Endothelial cell of umbilical vein (primary cell): ENCODE data around the gene DEPDC5. TPM values are rescaled to one million over a fixed set of nuclear protein-coding genes. Genes with fewer than 3 reads are reported as not detected.

Experiments
- BruUV-seq: library from RNA; stranded (reverse); fragments of 400-500 nt; replicated peaks from 2 replicates; lab custom pipeline; 2021; lab: Mats Ljungman, UMichigan
- CTCF ChIA-PET: fragments of 300-600, 350-600 bp; sonication (Branson Sonifier 250); formaldehyde crosslinking; loops from one replicate; lab custom pipeline; 2021; ENCODE audit warnings: antibody characterized with exemption, inconsistent platforms; lab: Charles Lee
- POLR2A ChIA-PET: fragments of 300-600, 350-600 bp; sonication (Branson Sonifier 250); formaldehyde crosslinking; loops from one replicate; lab custom pipeline; 2021; ENCODE audit warnings: antibody characterized with exemption, inconsistent platforms; lab: Charles Lee
- DNase-seq: peaks from one replicate; pipeline ENCODE4 v3.0.0-alpha.2; 2011; ENCODE audit warnings: low read depth, low spot score
- FAIRE-seq: peaks from 2 replicates; lab custom pipeline; 2011; peaks lifted over from hg19 to GRCh38; lab: Jason Lieb, UNC
- H2AFZ ChIP-seq: 2 replicates; pipeline ENCODE4 v1.6.0; 2012; ENCODE audit warnings: low read depth, low read length, control low read depth, inconsistent platforms
- H3K27ac ChIP-seq: 2 replicates; pipeline ENCODE4 v1.5.1; 2011; ENCODE audit warnings: low read depth, mild to moderate bottlenecking, control low read depth, low read length, moderate library complexity; ENCODE audit not compliant: insufficient read depth
- H3K27me3 ChIP-seq, 2 experiments: 2 replicates each; pipeline versions ENCODE4 v1.6.0 to v1.6.1; 2011; ENCODE audit warnings: low read length in 2 of 2, mixed read lengths in 1 of 2; ENCODE audit not compliant: control insufficient read depth in 2 of 2, insufficient read depth in 2 of 2
- H3K36me3 ChIP-seq, 2 experiments: 2 replicates in 1 of 2; 3 replicates in 1 of 2; pipeline ENCODE4 v1.5.1; 2011; ENCODE audit warnings: low read length in 2 of 2, mild to moderate bottlenecking in 1 of 2, moderate library complexity in 1 of 2; ENCODE audit not compliant: control insufficient read depth in 2 of 2, insufficient read depth in 2 of 2; ENCODE audit errors: extremely low read depth in 1 of 2
- H3K4me1 ChIP-seq: 3 replicates; pipeline ENCODE4 v1.5.1; 2011; ENCODE audit warnings: mild to moderate bottlenecking, low read length; ENCODE audit not compliant: control insufficient read depth, insufficient read depth; ENCODE audit errors: extremely low read depth
- H3K4me2 ChIP-seq: 2 replicates; pipeline ENCODE4 v1.6.1; 2011; ENCODE audit warnings: low read length, control low read depth, mixed read lengths; ENCODE audit not compliant: insufficient read depth
- H3K4me3 ChIP-seq, 3 experiments: fragments of 200-600 bp in 1 of 3; sonication (generic), shearing (Covaris generic) in 1 of 3; replicated peaks in 1 of 3; 2 replicates each; pipeline ENCODE4 v1.5.1; 2011 to 2016; ENCODE audit warnings: control low read depth in 3 of 3, low read length in 3 of 3, mild to moderate bottlenecking in 2 of 3, inconsistent platforms in 1 of 3, low read depth in 1 of 3, moderate library complexity in 1 of 3; ENCODE audit not compliant: insufficient read depth in 1 of 3
- H3K79me2 ChIP-seq: 2 replicates; pipeline ENCODE4 v1.6.0; 2012; ENCODE audit warnings: low read length, inconsistent platforms; ENCODE audit not compliant: control insufficient read depth, insufficient read depth
- H3K9ac ChIP-seq: replicated peaks from 2 replicates; pipeline ENCODE3; 2011; ENCODE audit warnings: low read length, control low read depth; ENCODE audit not compliant: insufficient read depth; ENCODE audit errors: extremely low read depth
- H3K9me1 ChIP-seq: replicated peaks from 3 replicates; pipeline ENCODE4 v1.6.0; 2011; ENCODE audit warnings: mild to moderate bottlenecking, low read length; ENCODE audit not compliant: control insufficient read depth, insufficient read depth; ENCODE audit errors: extremely low read depth
- H3K9me3 ChIP-seq: replicated peaks from 2 replicates; pipeline ENCODE4 v1.5.1; 2012; ENCODE audit warnings: low read length, inconsistent platforms; ENCODE audit not compliant: control insufficient read depth, insufficient read depth
- H4K20me1 ChIP-seq: replicated peaks from 2 replicates; pipeline ENCODE3; 2011; ENCODE audit warnings: mild to moderate bottlenecking, low read length; ENCODE audit not compliant: control insufficient read depth, insufficient read depth; ENCODE audit errors: extremely low read depth
- EZH2 ChIP-seq: IDR thresholded peaks from 2 replicates; pipeline ENCODE4 v1.6.1; 2012; ENCODE audit warnings: borderline replicate concordance, low read depth, mild to moderate bottlenecking, moderate library complexity, low read length, inconsistent platforms; ENCODE audit not compliant: severe bottlenecking
- FOS ChIP-seq: IDR thresholded peaks from 2 replicates; pipeline ENCODE4 v1.6.1; 2011; ENCODE audit warnings: mild to moderate bottlenecking, low read length, moderate library complexity, borderline replicate concordance; ENCODE audit not compliant: insufficient read depth
- GATA2 ChIP-seq: IDR thresholded peaks from 2 replicates; pipeline ENCODE4 v1.7.0; 2011; ENCODE audit warnings: low read depth, mild to moderate bottlenecking, moderate library complexity, mixed read lengths, low read length; ENCODE audit not compliant: insufficient read length, insufficient read depth
- JUN ChIP-seq: IDR thresholded peaks from 2 replicates; pipeline ENCODE4 v1.6.1; 2011; ENCODE audit warnings: borderline replicate concordance, low read depth; ENCODE audit not compliant: insufficient read length, insufficient read depth
- MYC ChIP-seq: IDR thresholded peaks from one replicate; pipeline ENCODE4 v1.6.1; 2011; ENCODE audit warnings: mild to moderate bottlenecking, low read depth, low read length
- POLR2A ChIP-seq: IDR thresholded peaks from 2 replicates; pipeline ENCODE4 v1.6.1; 2012; ENCODE audit warnings: low read depth, mild to moderate bottlenecking, control low read depth, low read length
- POLR2AphosphoS5 ChIP-seq: IDR thresholded peaks from 2 replicates; pipeline ENCODE4 v1.6.1; 2012; ENCODE audit warnings: low read depth, mild to moderate bottlenecking, control low read depth, low read length, moderate library complexity; ENCODE audit not compliant: insufficient read depth
- dilution Hi-C: fragments of 300-500 bp; cut with MboI; formaldehyde crosslinking; loops from one replicate; pipeline ENCODE4 v1.15.0; 2019; ENCODE audit warnings: low sequenced_read_pairs; ENCODE audit not compliant: extremely low pct_ligation_motif_present
- intact Hi-C: fragments of 100-400 bp; cut with micrococcal nuclease; formaldehyde crosslinking; loops from one replicate; pipeline ENCODE4 v1.10.0; 2022
- polyA plus RNA-seq, 4 experiments: library from polyadenylated mRNA; depleted of rRNA in 3 of 4; stranded (reverse) in 3 of 4; unstranded in 1 of 4; fragments of >200 nt; gene quantifications; 2 replicates each; pipeline versions ENCODE4 v1.2.1 to v1.2.3, GENCODE V29; 2011 to 2012; ENCODE audit warnings: missing spikeins in 1 of 4
- total RNA-seq: library from RNA; stranded (reverse); gene quantifications from 2 replicates; pipeline ENCODE4 v1.2.3, GENCODE V29; 2021
- TF ChIP-seq, protein P1 (sequence below), 2 donors: IDR thresholded peaks; 1 replicate in 1 of 2; 2 replicates in 1 of 2; pipeline ENCODE4 v1.5.1; 2011; ENCODE audit warnings: low read length in 2 of 2, mild to moderate bottlenecking in 2 of 2, moderate library complexity in 2 of 2, control low read depth in 1 of 2, inconsistent platforms in 1 of 2, low read depth in 1 of 2; ENCODE audit not compliant: insufficient read depth in 1 of 2; ENCODE audit errors: extremely low read depth in 1 of 2
- TF ChIP-seq, protein P2 (sequence below): IDR thresholded peaks from 2 replicates; pipeline ENCODE4 v1.6.1; 2011; ENCODE audit not compliant: insufficient read depth, insufficient read length

DEPDC5 gene
- total and polyA plus RNA-seq, 2 donors (not counting 3 experiments of a cell fraction or from before 2014, with no cell fraction given): 13.1 to 36.6 TPM

- no peak overlapping the region for H3K9ac ChIP-seq
- intact Hi-C loops: loop anchor here (5.0 kb wide), 1 partner anchor 122 kb away; no protein-coding TSS in a partner anchor
- POLR2A ChIA-PET: no interaction called here
- no TSS peak for BruUV-seq
- no peak overlapping the region for H2AFZ ChIP-seq
- TF ChIP-seq, protein P1, sequence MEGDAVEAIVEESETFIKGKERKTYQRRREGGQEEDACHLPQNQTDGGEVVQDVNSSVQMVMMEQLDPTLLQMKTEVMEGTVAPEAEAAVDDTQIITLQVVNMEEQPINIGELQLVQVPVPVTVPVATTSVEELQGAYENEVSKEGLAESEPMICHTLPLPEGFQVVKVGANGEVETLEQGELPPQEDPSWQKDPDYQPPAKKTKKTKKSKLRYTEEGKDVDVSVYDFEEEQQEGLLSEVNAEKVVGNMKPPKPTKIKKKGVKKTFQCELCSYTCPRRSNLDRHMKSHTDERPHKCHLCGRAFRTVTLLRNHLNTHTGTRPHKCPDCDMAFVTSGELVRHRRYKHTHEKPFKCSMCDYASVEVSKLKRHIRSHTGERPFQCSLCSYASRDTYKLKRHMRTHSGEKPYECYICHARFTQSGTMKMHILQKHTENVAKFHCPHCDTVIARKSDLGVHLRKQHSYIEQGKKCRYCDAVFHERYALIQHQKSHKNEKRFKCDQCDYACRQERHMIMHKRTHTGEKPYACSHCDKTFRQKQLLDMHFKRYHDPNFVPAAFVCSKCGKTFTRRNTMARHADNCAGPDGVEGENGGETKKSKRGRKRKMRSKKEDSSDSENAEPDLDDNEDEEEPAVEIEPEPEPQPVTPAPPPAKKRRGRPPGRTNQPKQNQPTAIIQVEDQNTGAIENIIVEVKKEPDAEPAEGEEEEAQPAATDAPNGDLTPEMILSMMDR (IDR thresholded peaks at IDR 0.05; ENCODE audit: extremely low read depth in 1 of 2, insufficient read depth in 1 of 2, low read depth in 1 of 2, low read length in 2 of 2): no peak
- TF ChIP-seq JUN (no peak), POLR2AphosphoS5 (no peak), EZH2 (no peak), POLR2A (no peak), GATA2 (no peak), MYC (no peak), FOS (no peak)
- TF ChIP-seq, protein P2, sequence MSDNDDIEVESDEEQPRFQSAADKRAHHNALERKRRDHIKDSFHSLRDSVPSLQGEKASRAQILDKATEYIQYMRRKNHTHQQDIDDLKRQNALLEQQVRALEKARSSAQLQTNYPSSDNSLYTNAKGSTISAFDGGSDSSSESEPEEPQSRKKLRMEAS: no peak
- CTCF ChIA-PET: no interaction called here
- DNase-seq (no peak), FAIRE-seq (no peak)
- H4K20me1 ChIP-seq: no peaks in the 10 kb centered on the region
- no peak overlapping the region for H3K27ac ChIP-seq
- H3K4me1 ChIP-seq: peaks cover 12% of the 10 kb centered on the region
- H3K9me3 ChIP-seq: no peaks in the 10 kb centered on the region
- H3K27me3 ChIP-seq: no peaks in the 10 kb centered on the region
- no peaks in the 10 kb centered on the region for H3K9me1 ChIP-seq
- H3K4me2 ChIP-seq: no peak overlapping the region
- H3K4me3 ChIP-seq: no peak overlapping the region
- H3K79me2 ChIP-seq: no peaks in the 10 kb centered on the region
- dilution Hi-C loops: no loop called here
- peaks cover 7 to 18% of the 10 kb centered on the region in 2 experiments for H3K36me3 ChIP-seq
These were observed 71.7 kb downstream of the DEPDC5 start for GRCh38 chr22:31825513-31825912.
